ENCODE data around the gene DZIP1L. TPM values are rescaled to one million over a fixed set of nuclear protein-coding genes. Genes with fewer than 3 reads are reported as not detected.
A peak's percentile ranks its signal among the peaks of the same experiment; 100 is the strongest.
"Not testable (repeated sequence)": the region's sequence is repeated elsewhere in the genome, so short reads cannot be mapped to it uniquely, and the experiment has no call there.

DZIP1L gene
- total RNA-seq, 1 donor = 52.7 TPM

DNA sequence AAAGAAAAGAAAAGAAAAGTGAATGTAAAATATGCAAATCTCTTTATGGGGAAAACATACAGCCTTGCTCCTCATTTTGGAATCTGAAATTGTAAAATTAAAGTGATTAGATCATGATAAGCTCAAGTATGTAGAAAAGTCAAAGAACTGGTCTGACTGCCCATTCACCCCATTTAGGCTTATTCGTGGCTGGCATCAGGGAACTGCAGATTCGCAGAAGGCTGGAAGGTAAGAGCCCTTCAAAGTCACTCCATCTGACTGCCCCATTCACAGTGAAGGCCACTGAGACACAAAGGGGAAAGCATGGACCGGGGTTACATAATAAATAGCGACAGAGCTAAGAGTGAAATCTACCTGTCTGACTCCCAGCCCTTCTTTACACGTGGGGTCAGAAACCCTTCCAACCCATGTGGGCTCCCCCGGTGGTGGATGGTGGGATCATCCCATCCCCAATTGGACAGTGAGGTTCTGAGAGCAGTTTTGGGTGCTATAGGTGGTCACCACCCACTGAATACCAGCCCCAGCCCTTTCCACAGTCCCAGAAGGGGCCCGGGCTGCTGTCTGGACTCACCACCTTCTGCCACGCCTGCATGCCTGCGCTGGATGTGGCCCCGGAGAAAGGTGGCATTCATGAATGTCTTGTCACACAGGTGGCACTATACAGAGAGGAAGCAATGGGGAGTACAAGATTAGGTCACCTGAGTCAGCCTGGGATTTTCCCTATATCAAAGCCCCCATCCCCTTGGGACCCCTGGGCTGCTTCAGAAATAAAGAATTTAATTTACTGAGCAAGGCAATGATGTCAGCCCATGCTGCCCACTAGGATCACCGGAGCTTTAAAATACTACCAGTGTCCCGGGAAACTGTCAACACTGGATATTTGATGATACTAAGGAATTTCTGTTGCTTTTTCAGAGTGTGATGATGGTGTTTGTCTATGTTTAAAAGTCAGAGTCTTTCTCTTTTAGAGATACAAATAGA lies 17.9 kb downstream of the DZIP1L start:
- H3K4me3 ChIP-seq (ENCODE audit: low read depth, low read length) = no peak overlapping the region

GRCh38 chr3:138093721-138094120 lies 21.7 kb downstream of the DZIP1L start:
- DNase-seq (ENCODE audit: low read depth) = no peak
- no peak overlapping the region for H3K4me3 ChIP-seq (ENCODE audit: low read depth, low read length)
- TF ChIP-seq, protein P1, sequence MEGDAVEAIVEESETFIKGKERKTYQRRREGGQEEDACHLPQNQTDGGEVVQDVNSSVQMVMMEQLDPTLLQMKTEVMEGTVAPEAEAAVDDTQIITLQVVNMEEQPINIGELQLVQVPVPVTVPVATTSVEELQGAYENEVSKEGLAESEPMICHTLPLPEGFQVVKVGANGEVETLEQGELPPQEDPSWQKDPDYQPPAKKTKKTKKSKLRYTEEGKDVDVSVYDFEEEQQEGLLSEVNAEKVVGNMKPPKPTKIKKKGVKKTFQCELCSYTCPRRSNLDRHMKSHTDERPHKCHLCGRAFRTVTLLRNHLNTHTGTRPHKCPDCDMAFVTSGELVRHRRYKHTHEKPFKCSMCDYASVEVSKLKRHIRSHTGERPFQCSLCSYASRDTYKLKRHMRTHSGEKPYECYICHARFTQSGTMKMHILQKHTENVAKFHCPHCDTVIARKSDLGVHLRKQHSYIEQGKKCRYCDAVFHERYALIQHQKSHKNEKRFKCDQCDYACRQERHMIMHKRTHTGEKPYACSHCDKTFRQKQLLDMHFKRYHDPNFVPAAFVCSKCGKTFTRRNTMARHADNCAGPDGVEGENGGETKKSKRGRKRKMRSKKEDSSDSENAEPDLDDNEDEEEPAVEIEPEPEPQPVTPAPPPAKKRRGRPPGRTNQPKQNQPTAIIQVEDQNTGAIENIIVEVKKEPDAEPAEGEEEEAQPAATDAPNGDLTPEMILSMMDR (IDR thresholded peaks at IDR 0.05; ENCODE audit: insufficient read depth, low read depth, low read length) = no peak

More for the DNA sequence above, 17.9 kb downstream of the DZIP1L start:
- DNase-seq (ENCODE audit: low read depth) = no peak
- TF ChIP-seq, protein P1 (IDR thresholded peaks at IDR 0.05; ENCODE audit: insufficient read depth, low read depth, low read length) = peak; percentile 48

GRCh38 chr3:138092023-138092422 lies 23.4 kb downstream of the DZIP1L start:
- peak; percentile 18 for DNase-seq (ENCODE audit: low read depth)
- TF ChIP-seq, protein P1 (IDR thresholded peaks at IDR 0.05; ENCODE audit: insufficient read depth, low read depth, low read length) = no peak
- H3K4me3 ChIP-seq (ENCODE audit: low read depth, low read length) = no peak overlapping the region

DNA sequence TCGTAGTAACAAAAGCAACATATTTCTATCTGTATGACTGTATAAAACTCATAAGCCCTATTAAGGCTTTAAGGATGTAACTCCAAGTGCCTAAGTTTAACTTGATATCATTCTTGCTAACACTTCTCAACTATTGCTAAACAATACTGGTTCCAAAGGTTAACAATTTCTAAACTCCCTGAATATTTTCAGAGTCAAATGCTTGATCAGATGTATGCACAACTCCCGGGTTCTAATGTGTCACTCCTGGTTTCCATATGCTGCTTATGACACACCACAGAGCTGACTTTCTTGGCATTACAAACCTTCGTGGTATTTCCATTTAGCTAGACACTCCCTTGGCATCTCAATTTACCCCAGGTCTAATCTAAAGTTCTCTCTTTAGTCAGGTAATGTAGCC lies 26.3 kb downstream of the DZIP1L start:
- H3K4me3 ChIP-seq (ENCODE audit: low read depth, low read length) = no peak overlapping the region
- TF ChIP-seq, protein P1 (IDR thresholded peaks at IDR 0.05; ENCODE audit: insufficient read depth, low read depth, low read length) = no peak
- DNase-seq (ENCODE audit: low read depth) = peak; percentile 11

- not testable (repeated sequence) for H3K4me3 ChIP-seq (ENCODE audit: low read depth, low read length); DNase-seq (ENCODE audit: low read depth)
Observed at GRCh38 chr3:138085745-138086144, 29.7 kb downstream of the DZIP1L start.

DNA sequence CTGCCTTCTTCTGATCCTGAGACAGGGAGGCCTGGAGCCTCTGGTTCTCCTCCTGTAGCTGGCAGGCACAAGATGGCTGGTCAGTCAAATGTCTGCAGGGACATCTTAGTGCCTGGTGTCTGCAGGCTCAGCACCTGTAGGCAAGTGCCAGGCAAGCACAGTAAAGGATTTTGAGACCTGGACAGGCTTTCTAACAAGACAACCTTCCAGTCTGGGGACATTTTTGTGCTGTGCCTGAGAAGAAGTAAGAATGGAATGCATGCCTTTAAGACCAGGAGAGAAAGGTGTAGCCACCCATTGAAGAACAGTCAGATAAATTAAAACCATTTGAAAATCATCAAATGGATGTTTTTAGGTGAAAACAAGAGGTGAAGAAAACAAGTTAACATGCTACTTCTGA lies 31.2 kb downstream of the DZIP1L start:
- TF ChIP-seq, protein P1 (IDR thresholded peaks at IDR 0.05; ENCODE audit: insufficient read depth, low read depth, low read length) = no peak
- DNase-seq (ENCODE audit: low read depth) = no peak
- no peak overlapping the region for H3K4me3 ChIP-seq (ENCODE audit: low read depth, low read length)

DNA sequence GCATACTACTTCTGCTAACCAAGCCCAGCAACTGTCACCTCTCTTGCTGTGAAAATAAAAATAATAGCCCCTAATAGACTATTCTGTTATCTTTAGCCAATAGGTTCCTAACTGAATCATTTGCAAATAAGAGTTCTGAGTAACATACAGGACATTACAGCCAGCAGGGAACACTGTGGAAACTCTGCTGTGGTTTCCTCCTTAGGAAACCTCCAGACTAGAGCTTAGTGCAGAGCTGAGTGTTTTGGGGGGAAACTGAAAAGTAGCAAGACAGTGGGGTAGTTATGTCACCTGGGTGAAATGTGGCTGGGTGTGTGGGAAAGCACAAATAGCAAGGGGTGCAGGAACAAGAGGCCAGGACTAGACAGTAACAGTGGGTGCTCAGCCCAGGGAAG lies 32.4 kb downstream of the DZIP1L start:
- no peak for DNase-seq (ENCODE audit: low read depth)
- TF ChIP-seq, protein P1 (IDR thresholded peaks at IDR 0.05; ENCODE audit: insufficient read depth, low read depth, low read length) = no peak
- H3K4me3 ChIP-seq (ENCODE audit: low read depth, low read length) = peak overlapping the region; percentile 43

All from fibroblast of villous mesenchyme (primary cell).